NCI-H2196 treated with DMSO at 0.1 percent for 48 hours (cell line): ENCODE data around the gene MTARC2.

Experiments used
- DNase-seq: peaks from one replicate; lab custom pipeline; 2025; ENCODE audit not compliant: unreplicated experiment; lab: John Stamatoyannopoulos, UW

Gene MTARC2

GRCh38 chr1:220798338-220798737, 50.2 kb downstream of the MTARC2 start:
- no peak for DNase-seq

GRCh38 chr1:220800262-220800661, 52.1 kb downstream of the MTARC2 start:
- no peak for DNase-seq

- no peak for DNase-seq
Measured at GRCh38 chr1:220803401-220804201, 55.5 kb downstream of the MTARC2 start.

- no peak for DNase-seq
Measured at GRCh38 chr1:220804202-220804586, 56.1 kb downstream of the MTARC2 start.

- DNase-seq = no peak
Measured at GRCh38 chr1:220806408-220806807, 58.3 kb downstream of the MTARC2 start.

DNA sequence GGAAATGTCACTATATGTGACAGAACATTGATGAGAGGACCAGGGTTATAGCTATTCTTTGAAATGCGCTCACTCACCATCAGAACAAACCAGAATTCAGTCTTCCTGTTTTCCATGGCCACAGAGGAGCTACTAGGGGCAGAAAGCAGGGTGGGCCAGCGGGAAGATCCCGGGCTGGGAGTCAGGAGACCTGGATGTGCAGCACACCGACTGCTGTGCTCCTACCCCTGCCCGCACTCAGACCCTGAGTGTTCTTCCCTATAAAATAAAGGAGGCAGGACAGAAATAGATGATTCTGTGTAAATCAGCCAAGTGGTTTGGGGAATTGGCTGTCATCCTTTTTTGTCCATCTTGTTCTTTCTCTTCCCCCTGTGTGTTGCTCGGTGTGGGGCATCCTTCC, 59.6 kb downstream of the MTARC2 start:
- DNase-seq = no peak

DNA sequence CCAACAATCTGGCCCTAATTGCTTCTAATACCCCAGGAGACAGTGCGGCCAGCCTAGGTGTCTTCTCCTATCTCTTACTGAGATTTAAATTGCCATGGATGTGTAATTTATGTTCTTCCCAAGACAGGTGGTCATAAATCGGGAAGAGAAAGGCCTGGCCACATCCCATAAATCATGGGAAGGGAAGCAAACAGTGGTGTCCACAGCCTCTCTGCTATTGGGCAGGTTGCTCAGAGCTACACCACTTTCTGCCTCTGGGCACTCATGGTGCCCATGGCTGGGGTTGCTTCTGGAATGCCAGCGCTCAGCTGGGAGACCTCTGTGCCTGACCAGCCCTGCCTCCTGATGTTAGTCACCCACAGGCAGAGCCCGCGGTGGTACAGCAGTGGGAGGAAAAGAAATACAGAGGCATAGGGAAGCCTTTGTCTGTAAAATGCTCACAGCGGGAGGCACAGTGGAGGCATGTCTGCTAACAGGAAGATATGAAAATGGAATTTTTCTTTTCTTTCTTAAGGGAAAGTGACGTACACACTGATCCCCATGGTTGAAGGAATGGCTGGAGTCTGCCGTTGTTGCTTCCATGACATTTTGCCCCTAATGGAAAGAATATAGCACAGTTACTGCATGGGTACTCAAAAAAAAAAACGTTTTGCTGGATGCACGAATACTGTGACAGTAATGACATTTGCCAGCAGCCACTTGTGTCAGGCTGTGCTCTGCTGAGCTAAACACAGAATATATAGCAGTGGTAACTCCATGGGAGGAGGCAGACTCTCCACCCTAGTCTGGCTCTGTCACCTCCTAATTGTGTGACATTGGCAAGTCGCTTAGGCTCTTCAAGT, 60.4 kb downstream of the MTARC2 start:
- DNase-seq = no peak

GRCh38 chr1:220809187-220809550, 61.0 kb downstream of the MTARC2 start:
- DNase-seq = no peak

GRCh38 chr1:220809704-220810103, 61.6 kb downstream of the MTARC2 start:
- no peak for DNase-seq

- DNase-seq = no peak
Measured at GRCh38 chr1:220810179-220810653, 62.1 kb downstream of the MTARC2 start.

- DNase-seq = no peak
Measured at GRCh38 chr1:220810963-220811362, 62.8 kb downstream of the MTARC2 start.

GRCh38 chr1:220811695-220812094, 63.6 kb downstream of the MTARC2 start:
- no peak for DNase-seq

DNA sequence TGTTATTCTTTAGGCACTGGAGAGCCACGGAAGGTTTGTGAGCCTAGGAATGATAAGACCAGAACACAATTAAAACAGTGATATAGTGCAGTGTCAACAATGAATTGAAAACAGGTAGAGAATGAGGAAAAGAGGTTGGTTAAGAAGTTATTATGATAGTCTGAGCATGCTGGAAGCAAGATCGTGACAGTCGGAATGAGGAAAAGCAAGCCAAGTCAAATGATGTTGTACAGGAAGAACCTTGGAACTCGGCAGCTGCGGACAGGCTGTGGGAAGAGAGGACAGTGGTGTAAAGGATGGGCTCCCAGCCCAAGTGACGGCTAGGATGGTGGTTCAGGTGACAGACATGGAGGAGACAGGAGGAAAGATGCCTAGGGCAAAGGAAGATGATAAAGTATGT, 64.2 kb downstream of the MTARC2 start:
- no peak for DNase-seq

DNA sequence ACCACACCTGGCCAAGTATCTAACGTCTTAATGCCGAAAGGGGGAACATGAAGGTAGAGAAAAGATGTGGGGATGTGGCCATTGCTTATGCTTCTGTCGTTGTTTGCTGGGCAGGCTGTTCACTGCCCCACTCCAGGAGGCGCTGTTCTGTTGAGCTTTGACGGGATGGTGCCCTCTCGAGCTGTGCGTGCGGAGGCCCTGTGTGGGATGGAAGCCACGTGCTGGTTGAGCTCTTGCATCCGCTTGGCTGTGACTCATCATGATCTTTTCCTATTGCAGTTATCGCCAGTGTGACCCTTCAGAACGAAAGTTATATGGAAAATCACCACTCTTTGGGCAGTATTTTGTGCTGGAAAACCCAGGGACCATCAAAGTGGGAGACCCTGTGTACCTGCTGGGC, 64.9 kb downstream of the MTARC2 start:
- no peak for DNase-seq

- DNase-seq = no peak
Measured at GRCh38 chr1:220815409-220815808, 67.3 kb downstream of the MTARC2 start.

- DNase-seq = no peak
Measured at GRCh38 chr1:220817907-220818306, 69.8 kb downstream of the MTARC2 start.

GRCh38 chr1:220818421-220819173, 70.5 kb downstream of the MTARC2 start:
- DNase-seq = no peak

DNA sequence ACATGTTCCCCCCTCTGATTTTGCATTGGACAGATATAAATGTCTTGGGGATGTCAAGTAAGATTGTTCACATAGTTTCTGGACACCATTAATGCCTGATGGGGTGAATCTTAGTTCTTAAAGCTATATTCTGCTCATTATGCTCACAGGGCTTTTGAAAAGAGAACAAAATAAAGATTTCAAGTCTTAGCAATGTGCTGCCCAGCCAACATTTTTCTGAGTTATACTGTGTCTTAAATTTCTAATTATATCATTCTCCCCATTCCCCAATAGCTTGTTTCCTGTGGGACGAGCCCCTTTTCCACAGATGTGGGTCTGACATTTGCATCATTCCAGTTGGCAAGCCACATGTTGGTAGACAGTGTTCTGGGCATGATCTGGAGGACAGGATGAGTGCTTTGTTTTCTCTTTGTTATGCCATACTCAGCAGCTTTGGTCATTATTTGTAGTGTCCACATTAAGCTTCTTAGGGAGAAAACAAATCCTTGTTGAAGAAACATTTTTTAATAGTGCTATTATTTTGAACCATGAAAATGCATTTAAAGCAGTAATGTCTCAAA, 71.4 kb downstream of the MTARC2 start:
- DNase-seq = no peak

GRCh38 chr1:220824031-220824989, 76.2 kb downstream of the MTARC2 start:
- no peak for DNase-seq
